CD8-positive, alpha-beta memory T cell (primary cell): Measurements from ENCODE around the gene LEPR. TPM values are rescaled to one million over a fixed set of nuclear protein-coding genes. Genes with fewer than 3 reads are reported as not detected.

Source experiments
- CTCF ChIA-PET: fragments of 350-600 bp; sonication (Branson Sonifier 250); formaldehyde crosslinking; loops from one replicate; lab custom pipeline; 2021; ENCODE audit warnings: antibody characterized with exemption; lab: Charles Lee
- POLR2A ChIA-PET: fragments of 350-600 bp; sonication (Branson Sonifier 250); formaldehyde crosslinking; loops from one replicate; lab custom pipeline; 2021; ENCODE audit warnings: antibody characterized with exemption; lab: Charles Lee
- DNase-seq, 5 donors: peaks; one replicate each; pipeline versions ENCODE4 v3.0.0 to v3.0.0-alpha.2; 2020 to 2022; ENCODE audit warnings: mixed read lengths in 1 of 5
- H3K27ac ChIP-seq: one replicate; pipeline ENCODE4 v1.7.0; 2013; ENCODE audit warnings: low read depth, mild to moderate bottlenecking, low read length, moderate library complexity
- H3K27me3 ChIP-seq: 2 replicates; pipeline ENCODE4 v1.7.0; 2013; ENCODE audit warnings: low read length, mild to moderate bottlenecking; ENCODE audit not compliant: insufficient read depth, poor library complexity, severe bottlenecking
- H3K36me3 ChIP-seq: 2 replicates; pipeline ENCODE4 v1.7.0; 2013; ENCODE audit warnings: mild to moderate bottlenecking, low read length, moderate library complexity; ENCODE audit not compliant: insufficient read depth
- H3K4me1 ChIP-seq: 2 replicates; pipeline ENCODE4 v1.7.0; 2013; ENCODE audit warnings: mild to moderate bottlenecking, low read length, moderate library complexity; ENCODE audit not compliant: insufficient read depth
- H3K4me3 ChIP-seq: 2 replicates; pipeline ENCODE4 v1.7.0; 2013; ENCODE audit warnings: mild to moderate bottlenecking, low read length
- H3K9me3 ChIP-seq: 2 replicates; pipeline ENCODE4 v1.7.0; 2013; ENCODE audit warnings: mild to moderate bottlenecking, low read length
- H3K27ac Mint-ChIP-seq, 8 donors: one replicate each; pipeline ENCODE4 v1.8.0; 2020 to 2021; ENCODE audit warnings: mixed read lengths in 8 of 8, mild to moderate bottlenecking in 6 of 8, inconsistent platforms in 3 of 8, moderate library complexity in 3 of 8
- H3K27me3 Mint-ChIP-seq, 2 donors: one replicate each; pipeline ENCODE4 v1.8.0; 2020 to 2021; ENCODE audit warnings: mixed read lengths in 2 of 2, mild to moderate bottlenecking in 1 of 2, moderate library complexity in 1 of 2
- H3K36me3 Mint-ChIP-seq, 3 donors: one replicate each; pipeline ENCODE4 v1.8.0; 2020 to 2021; ENCODE audit warnings: mixed read lengths in 3 of 3, inconsistent platforms in 1 of 3, mild to moderate bottlenecking in 1 of 3
- H3K4me1 Mint-ChIP-seq, 3 donors: one replicate each; pipeline ENCODE4 v1.8.0; 2020 to 2021; ENCODE audit warnings: mixed read lengths in 3 of 3, inconsistent platforms in 1 of 3, mild to moderate bottlenecking in 1 of 3
- H3K4me3 Mint-ChIP-seq, 7 donors: one replicate each; pipeline ENCODE4 v1.8.0; 2020 to 2021; ENCODE audit warnings: mixed read lengths in 7 of 7, mild to moderate bottlenecking in 6 of 7, moderate library complexity in 4 of 7, inconsistent platforms in 2 of 7
- H3K9me3 Mint-ChIP-seq, 5 donors: one replicate each; pipeline ENCODE4 v1.8.0; 2020 to 2022; ENCODE audit warnings: mixed read lengths in 5 of 5, mild to moderate bottlenecking in 3 of 5, moderate library complexity in 2 of 5, inconsistent platforms in 1 of 5
- polyA plus RNA-seq: library from polyadenylated mRNA; unstranded; fragments of 300-500 nt; fragmentation: Illumina TruSeq; gene quantifications from one replicate; pipeline ENCODE4 v1.2.3, GENCODE V29; 2021
- total RNA-seq, 2 experiments: library from RNA; stranded (reverse); gene quantifications; one replicate each; pipeline ENCODE4 v1.2.3, GENCODE V29; 2021

LEPR gene
- total and polyA plus RNA-seq, 3 experiments from 2014 or later, result 1.5 to 3.1 (median 1.8) TPM

GRCh38 chr1:65414538-65414937, 5.9 kb upstream of the LEPR start:
- ChIA-PET CTCF (interaction anchor here (0.6 kb wide), 1 partner anchor 898 kb away, joined by 3 read pairs; no protein-coding TSS in a partner anchor), POLR2A (no interaction called here)
- Mint-ChIP-seq H3K36me3 (peaks cover 3 to 6% (median 5%) of the 10 kb centered on the region in 3 donors), H3K4me3 (no peak overlapping the region), H3K27me3 (peaks cover 6% of the 10 kb centered on the region in 2 donors), H3K4me1 (peaks cover 6 to 9% (median 8%) of the 10 kb centered on the region in 3 donors), H3K27ac (no peak overlapping the region), H3K9me3 (peaks cover 0 to 4% (median 0%) of the 10 kb centered on the region in 5 donors)
- Histone ChIP-seq H3K36me3 (no peaks in the 10 kb centered on the region), H3K27ac (no peak overlapping the region), H3K9me3 (no peaks in the 10 kb centered on the region), H3K4me3 (no peak overlapping the region), H3K27me3 (no peaks in the 10 kb centered on the region), H3K4me1 (peaks cover 6% of the 10 kb centered on the region)
- no peak for DNase-seq

DNA sequence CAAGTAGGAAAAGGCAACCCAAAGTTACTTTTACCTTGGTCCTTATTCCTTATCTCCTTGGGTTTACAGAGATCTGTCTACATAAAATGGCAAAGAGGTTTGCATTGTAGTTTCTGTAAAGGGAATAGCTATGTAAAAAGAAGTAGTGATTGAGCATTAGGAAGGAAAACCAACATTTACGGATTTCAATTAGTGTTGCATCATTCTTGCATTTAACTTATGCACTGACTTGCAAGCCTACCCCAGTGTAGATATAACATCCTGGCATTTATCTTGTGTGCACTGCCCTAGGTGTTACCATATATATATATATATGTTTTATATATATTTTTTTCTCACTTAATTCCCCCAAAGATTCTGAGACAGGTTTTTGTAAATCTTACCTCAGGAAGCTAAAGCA, 3.7 kb upstream of the LEPR start:
- Mint-ChIP-seq H3K27ac (no peak overlapping the region), H3K27me3 (peaks cover 0 to 6% of the 10 kb centered on the region in 2 donors), H3K4me1 (peaks cover 12 to 16% (median 14%) of the 10 kb centered on the region in 3 donors), H3K36me3 (peaks cover 0 to 6% (median 1%) of the 10 kb centered on the region in 3 donors), H3K9me3 (no peaks in the 10 kb centered on the region), H3K4me3 (peak overlapping the region in 1 of 7 donors; percentile 61)
- Histone ChIP-seq H3K36me3 (no peaks in the 10 kb centered on the region), H3K4me1 (peaks cover 17% of the 10 kb centered on the region), H3K27ac (no peak overlapping the region), H3K4me3 (no peak overlapping the region), H3K27me3 (no peaks in the 10 kb centered on the region), H3K9me3 (no peaks in the 10 kb centered on the region)
- DNase-seq, result no peak
- ChIA-PET POLR2A (no interaction called here), CTCF (no interaction called here)

GRCh38 chr1:65417729-65418128, 2.7 kb upstream of the LEPR start:
- H3K9me3 ChIP-seq, result no peaks in the 10 kb centered on the region
- peak overlapping the region; percentile 49 for H3K27ac ChIP-seq
- no peaks in the 10 kb centered on the region for H3K36me3 ChIP-seq
- DNase-seq, result no peak
- H3K27me3 Mint-ChIP-seq, result peaks cover 0 to 6% of the 10 kb centered on the region in 2 donors
- H3K27ac Mint-ChIP-seq, result no peak overlapping the region
- H3K4me1 Mint-ChIP-seq, result peaks cover 12 to 16% (median 14%) of the 10 kb centered on the region in 3 donors
- ChIA-PET CTCF (interaction anchor here (1.0 kb wide), 1 partner anchor 14 kb away, joined by 3 read pairs; no protein-coding TSS in a partner anchor), POLR2A (no interaction called here)
- no peaks in the 10 kb centered on the region for H3K9me3 Mint-ChIP-seq
- no peak overlapping the region for H3K4me3 ChIP-seq
- H3K4me1 ChIP-seq, result peaks cover 23% of the 10 kb centered on the region
- H3K27me3 ChIP-seq, result no peaks in the 10 kb centered on the region
- H3K4me3 Mint-ChIP-seq, result peak overlapping the region in 2 of 7 donors; percentile 33 to 61
- H3K36me3 Mint-ChIP-seq, result peaks cover 0 to 5% (median 1%) of the 10 kb centered on the region in 3 donors

GRCh38 chr1:65418522-65419185, 1.8 kb upstream of the LEPR start:
- peaks cover 0 to 2% of the 10 kb centered on the region in 2 donors for H3K27me3 Mint-ChIP-seq
- Histone ChIP-seq H3K27ac (peak overlapping the region; percentile 74), H3K9me3 (no peaks in the 10 kb centered on the region), H3K4me1 (peaks cover 23% of the 10 kb centered on the region), H3K4me3 (no peak overlapping the region), H3K27me3 (no peaks in the 10 kb centered on the region), H3K36me3 (no peaks in the 10 kb centered on the region)
- POLR2A ChIA-PET, result interaction anchor here (2.1 kb wide), 1 partner anchor 164 kb away, joined by 21 read pairs; no protein-coding TSS in a partner anchor
- H3K9me3 Mint-ChIP-seq, result no peaks in the 10 kb centered on the region
- CTCF ChIA-PET, result interaction anchor here (0.9 to 2.2 kb wide), 4 partner anchors 10 to 343 kb away, joined by 3 to 9 read pairs (median 6); no protein-coding TSS in a partner anchor
- H3K36me3 Mint-ChIP-seq, result peaks cover 0 to 5% (median 0%) of the 10 kb centered on the region in 3 donors
- peak overlapping the region in 2 of 7 donors; percentile 3 to 41 for H3K4me3 Mint-ChIP-seq
- peak overlapping the region in 2 of 8 donors; percentile 27 to 57 for H3K27ac Mint-ChIP-seq
- no peak for DNase-seq
- peaks cover 13 to 16% (median 14%) of the 10 kb centered on the region in 3 donors for H3K4me1 Mint-ChIP-seq

DNA sequence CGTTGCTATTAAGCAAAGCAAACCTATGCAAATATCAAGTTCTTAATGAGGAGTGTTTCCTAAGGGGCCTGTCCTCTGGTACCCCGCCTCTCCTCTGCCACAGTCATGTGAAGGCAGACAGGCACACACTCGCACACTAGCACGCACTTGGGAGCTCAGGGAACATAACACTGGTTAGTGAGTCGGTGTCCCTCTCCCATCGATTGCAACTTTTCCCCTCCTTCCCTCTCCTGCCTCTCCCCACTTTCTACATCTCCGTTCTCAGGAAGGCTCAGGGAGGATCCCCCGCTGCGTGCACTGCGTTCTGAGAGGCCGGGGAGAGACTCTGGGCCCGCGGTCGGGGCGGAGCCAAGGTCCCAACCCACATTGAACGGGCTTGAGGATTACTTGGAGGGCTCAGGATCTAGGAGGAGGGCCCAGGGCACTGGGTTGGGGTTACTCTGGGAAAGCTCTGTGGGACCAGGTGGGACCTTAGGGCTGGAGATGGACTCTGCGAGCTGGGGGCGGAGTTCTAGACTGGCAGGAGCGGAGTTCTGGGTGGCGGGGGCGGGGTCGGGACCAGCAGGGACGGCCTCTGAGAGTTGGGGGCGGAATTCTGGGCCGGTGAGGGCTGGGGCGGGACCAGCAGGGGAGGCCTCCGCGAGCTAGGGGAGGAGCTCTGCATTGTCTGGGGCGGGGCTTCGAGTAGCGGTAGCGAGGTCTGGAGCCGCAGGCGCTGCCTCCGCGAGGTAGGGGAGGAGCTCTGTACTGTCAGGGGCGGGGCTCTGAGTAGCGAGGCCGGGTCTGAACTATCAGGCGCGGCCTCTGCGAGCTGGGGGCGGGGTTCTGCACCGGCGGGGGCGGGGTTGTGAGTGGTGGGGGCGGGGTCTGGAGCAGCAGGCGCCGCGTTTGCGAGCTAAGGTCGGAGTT, 533 bp upstream of the LEPR start:
- peak overlapping the region; percentile 87 for H3K4me3 ChIP-seq

GRCh38 chr1:65421351-65422025, 1.0 kb downstream of the LEPR start:
- POLR2A ChIA-PET, result interaction anchor here (0.5 kb wide), 1 partner anchor 155 kb away, joined by 3 read pairs; no protein-coding TSS in a partner anchor

More for the DNA sequence above, 533 bp upstream of the LEPR start:
- no peaks in the 10 kb centered on the region for H3K9me3 Mint-ChIP-seq
- peaks cover 0 to 5% (median 0%) of the 10 kb centered on the region in 3 donors for H3K36me3 Mint-ChIP-seq
- H3K27me3 Mint-ChIP-seq, result peaks cover 0 to 2% of the 10 kb centered on the region in 2 donors
- Histone ChIP-seq H3K27me3 (no peaks in the 10 kb centered on the region), H3K4me1 (peaks cover 23% of the 10 kb centered on the region), H3K36me3 (no peaks in the 10 kb centered on the region), H3K27ac (peak overlapping the region; percentile 74), H3K9me3 (no peaks in the 10 kb centered on the region)
- peaks cover 16 to 23% (median 22%) of the 10 kb centered on the region in 3 donors for H3K4me1 Mint-ChIP-seq
- H3K27ac Mint-ChIP-seq, result peak overlapping the region; percentile 83 to 97 (median 94)
- peak; percentile 97 to 99 (median 98) for DNase-seq
- ChIA-PET CTCF (interaction anchor here (0.6 to 2.2 kb wide), 7 partner anchors 9 to 345 kb away, joined by 3 to 9 read pairs (median 4); no protein-coding TSS in a partner anchor), POLR2A (interaction anchor here (0.5 to 2.1 kb wide), 7 partner anchors 10 to 1757 kb away, joined by 3 to 21 read pairs (median 4); partner anchors contain the start of genes DNAI4 and MIER1)
- H3K4me3 Mint-ChIP-seq, result no peak overlapping the region

More at GRCh38 chr1:65421351-65422025, 1.0 kb downstream of the LEPR start:
- no peak for DNase-seq
- peaks cover 16 to 25% (median 23%) of the 10 kb centered on the region in 3 donors for H3K4me1 Mint-ChIP-seq
- no peaks in the 10 kb centered on the region for H3K9me3 Mint-ChIP-seq
- Histone ChIP-seq H3K9me3 (no peaks in the 10 kb centered on the region), H3K36me3 (peaks cover 4% of the 10 kb centered on the region), H3K4me1 (peaks cover 23% of the 10 kb centered on the region), H3K4me3 (peak overlapping the region; percentile 75), H3K27me3 (no peaks in the 10 kb centered on the region), H3K27ac (peak overlapping the region; percentile 69)
- H3K27me3 Mint-ChIP-seq, result no peaks in the 10 kb centered on the region
- H3K4me3 Mint-ChIP-seq, result no peak overlapping the region
- H3K27ac Mint-ChIP-seq, result no peak overlapping the region
- CTCF ChIA-PET, result no interaction called here
- peaks cover 0 to 20% (median 12%) of the 10 kb centered on the region in 3 donors for H3K36me3 Mint-ChIP-seq
